Measurements from ENCODE around the gene TSPAN31. TPM values are rescaled to one million over a fixed set of nuclear protein-coding genes. Genes with fewer than 3 reads are reported as not detected.

TSPAN31 gene
- total and polyA plus RNA-seq, 9 of the 15 experiments (the other 6 are each of a cell fraction or from before 2014, with no cell fraction given), result 11.3 to 26.4 (median 14.3) TPM

DNA sequence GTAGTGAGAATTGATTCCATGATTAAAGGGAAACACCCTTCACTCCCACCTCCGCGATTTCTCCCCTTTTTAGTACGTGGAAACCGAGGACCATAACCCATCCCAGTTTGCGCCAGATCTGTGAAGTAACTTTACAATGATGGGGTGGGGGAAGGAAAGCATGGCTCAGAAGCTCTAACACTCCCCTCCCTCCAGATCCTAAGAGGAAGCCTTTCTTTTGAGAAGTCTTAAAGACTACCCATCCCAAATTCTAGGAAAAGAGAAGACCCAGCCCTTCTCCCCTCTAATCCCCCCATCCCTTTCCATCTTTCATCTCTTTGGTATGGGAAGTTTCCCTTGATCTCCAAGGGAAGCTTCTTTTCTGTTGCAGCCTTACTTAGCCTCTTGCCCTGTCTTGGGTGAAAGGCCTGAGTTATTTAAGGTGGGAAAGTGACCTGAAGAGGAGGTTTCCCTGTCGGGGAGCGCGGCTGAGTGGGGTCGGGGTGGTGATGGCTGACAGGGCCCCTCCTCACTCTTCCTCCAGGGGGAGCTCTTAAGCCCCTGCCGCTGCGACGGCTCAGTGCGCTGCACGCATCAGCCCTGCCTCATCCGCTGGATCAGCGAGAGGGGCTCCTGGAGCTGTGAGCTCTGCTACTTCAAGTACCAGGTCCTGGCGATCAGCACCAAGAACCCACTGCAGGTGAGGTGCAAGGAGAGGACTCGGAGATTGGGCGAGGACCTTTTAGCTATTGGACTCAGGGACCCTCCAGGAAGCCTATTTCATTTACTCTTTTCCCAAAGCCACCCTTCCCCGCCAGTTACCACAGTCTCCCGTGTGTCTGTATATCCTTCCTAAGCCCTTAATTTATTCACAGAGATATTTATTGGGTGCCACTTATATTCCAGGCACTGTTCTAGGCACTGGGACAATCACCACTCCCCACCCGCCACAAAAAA is 11.8 kb downstream of the TSPAN31 start (continued):
- TF ChIP-seq, protein P1, sequence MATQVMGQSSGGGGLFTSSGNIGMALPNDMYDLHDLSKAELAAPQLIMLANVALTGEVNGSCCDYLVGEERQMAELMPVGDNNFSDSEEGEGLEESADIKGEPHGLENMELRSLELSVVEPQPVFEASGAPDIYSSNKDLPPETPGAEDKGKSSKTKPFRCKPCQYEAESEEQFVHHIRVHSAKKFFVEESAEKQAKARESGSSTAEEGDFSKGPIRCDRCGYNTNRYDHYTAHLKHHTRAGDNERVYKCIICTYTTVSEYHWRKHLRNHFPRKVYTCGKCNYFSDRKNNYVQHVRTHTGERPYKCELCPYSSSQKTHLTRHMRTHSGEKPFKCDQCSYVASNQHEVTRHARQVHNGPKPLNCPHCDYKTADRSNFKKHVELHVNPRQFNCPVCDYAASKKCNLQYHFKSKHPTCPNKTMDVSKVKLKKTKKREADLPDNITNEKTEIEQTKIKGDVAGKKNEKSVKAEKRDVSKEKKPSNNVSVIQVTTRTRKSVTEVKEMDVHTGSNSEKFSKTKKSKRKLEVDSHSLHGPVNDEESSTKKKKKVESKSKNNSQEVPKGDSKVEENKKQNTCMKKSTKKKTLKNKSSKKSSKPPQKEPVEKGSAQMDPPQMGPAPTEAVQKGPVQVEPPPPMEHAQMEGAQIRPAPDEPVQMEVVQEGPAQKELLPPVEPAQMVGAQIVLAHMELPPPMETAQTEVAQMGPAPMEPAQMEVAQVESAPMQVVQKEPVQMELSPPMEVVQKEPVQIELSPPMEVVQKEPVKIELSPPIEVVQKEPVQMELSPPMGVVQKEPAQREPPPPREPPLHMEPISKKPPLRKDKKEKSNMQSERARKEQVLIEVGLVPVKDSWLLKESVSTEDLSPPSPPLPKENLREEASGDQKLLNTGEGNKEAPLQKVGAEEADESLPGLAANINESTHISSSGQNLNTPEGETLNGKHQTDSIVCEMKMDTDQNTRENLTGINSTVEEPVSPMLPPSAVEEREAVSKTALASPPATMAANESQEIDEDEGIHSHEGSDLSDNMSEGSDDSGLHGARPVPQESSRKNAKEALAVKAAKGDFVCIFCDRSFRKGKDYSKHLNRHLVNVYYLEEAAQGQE (IDR thresholded peaks at IDR 0.05; ENCODE audit: borderline replicate concordance), result peak; percentile 43; the same call in 1 of the 2 replicates
- TF ChIP-seq, protein P1 (CRISPR knock-in tag; IDR thresholded peaks at IDR 0.05; ENCODE audit: low read depth), result no peak
- TF ChIP-seq ZNF175 (CRISPR knock-in tag; IDR thresholded peaks at IDR 0.05; ENCODE audit: low read depth) (no peak), ZNF507 (tag; conservative IDR thresholded peaks at IDR 0.05) (no peak), KLF16 (IDR thresholded peaks at IDR 0.05) (0 out of 2 replicates have a peak, but pooled peaks have one; percentile 36), CREM (IDR thresholded peaks at IDR 0.05; ENCODE audit: low read depth) (peak; percentile 65), BRCA1 (IDR thresholded peaks at IDR 0.05) (no peak), BRCA1 (CRISPR knock-in tag; IDR thresholded peaks at IDR 0.05) (no peak), MTA3 (IDR thresholded peaks at IDR 0.05; ENCODE audit: borderline replicate concordance) (peak; percentile 60; the same call in 1 of the 2 replicates), KDM1A (IDR thresholded peaks at IDR 0.05) (0 out of 4 replicates have a peak, but pooled peaks of 1 of the 2 experiments have one; percentile 16), KDM4B (IDR thresholded peaks at IDR 0.05; ENCODE audit: borderline replicate concordance in 2 of 2, low read depth in 1 of 2) (peak in 1 of 2 experiments; percentile 52; a peak in 1 of 4 replicates), FOXJ3 (CRISPR knock-in tag; IDR thresholded peaks at IDR 0.05) (no peak), YBX1 (IDR thresholded peaks at IDR 0.05) (no peak), SMC3 (conservative IDR thresholded peaks at IDR 0.05; ENCODE audit: insufficient read depth, low read depth, low read length) (peak; percentile 66)
- TF ChIP-seq, protein P2, sequence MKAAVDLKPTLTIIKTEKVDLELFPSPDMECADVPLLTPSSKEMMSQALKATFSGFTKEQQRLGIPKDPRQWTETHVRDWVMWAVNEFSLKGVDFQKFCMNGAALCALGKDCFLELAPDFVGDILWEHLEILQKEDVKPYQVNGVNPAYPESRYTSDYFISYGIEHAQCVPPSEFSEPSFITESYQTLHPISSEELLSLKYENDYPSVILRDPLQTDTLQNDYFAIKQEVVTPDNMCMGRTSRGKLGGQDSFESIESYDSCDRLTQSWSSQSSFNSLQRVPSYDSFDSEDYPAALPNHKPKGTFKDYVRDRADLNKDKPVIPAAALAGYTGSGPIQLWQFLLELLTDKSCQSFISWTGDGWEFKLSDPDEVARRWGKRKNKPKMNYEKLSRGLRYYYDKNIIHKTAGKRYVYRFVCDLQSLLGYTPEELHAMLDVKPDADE (conservative IDR thresholded peaks at IDR 0.05; ENCODE audit: control insufficient read depth, low read depth, low read length), result 0 out of 2 replicates have a peak, but pooled peaks have one; percentile 23
- TF ChIP-seq, protein P3, sequence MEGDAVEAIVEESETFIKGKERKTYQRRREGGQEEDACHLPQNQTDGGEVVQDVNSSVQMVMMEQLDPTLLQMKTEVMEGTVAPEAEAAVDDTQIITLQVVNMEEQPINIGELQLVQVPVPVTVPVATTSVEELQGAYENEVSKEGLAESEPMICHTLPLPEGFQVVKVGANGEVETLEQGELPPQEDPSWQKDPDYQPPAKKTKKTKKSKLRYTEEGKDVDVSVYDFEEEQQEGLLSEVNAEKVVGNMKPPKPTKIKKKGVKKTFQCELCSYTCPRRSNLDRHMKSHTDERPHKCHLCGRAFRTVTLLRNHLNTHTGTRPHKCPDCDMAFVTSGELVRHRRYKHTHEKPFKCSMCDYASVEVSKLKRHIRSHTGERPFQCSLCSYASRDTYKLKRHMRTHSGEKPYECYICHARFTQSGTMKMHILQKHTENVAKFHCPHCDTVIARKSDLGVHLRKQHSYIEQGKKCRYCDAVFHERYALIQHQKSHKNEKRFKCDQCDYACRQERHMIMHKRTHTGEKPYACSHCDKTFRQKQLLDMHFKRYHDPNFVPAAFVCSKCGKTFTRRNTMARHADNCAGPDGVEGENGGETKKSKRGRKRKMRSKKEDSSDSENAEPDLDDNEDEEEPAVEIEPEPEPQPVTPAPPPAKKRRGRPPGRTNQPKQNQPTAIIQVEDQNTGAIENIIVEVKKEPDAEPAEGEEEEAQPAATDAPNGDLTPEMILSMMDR (IDR thresholded peaks at IDR 0.05 in 2 of 3, conservative IDR thresholded peaks at IDR 0.05 in 1 of 3; ENCODE audit: insufficient read depth in 2 of 3, low read depth in 1 of 3, low read length in 3 of 3), result peak; percentile 81 to 93 (median 87)

Data from K562 (cell line).